IMR-90 (cell line): ENCODE measurements around the gene BTNL3. TPM values are rescaled to one million over a fixed set of nuclear protein-coding genes. Genes with fewer than 3 reads are reported as not detected.
"Not testable (repeated sequence)": the region's sequence is repeated elsewhere in the genome, so short reads cannot be mapped to it uniquely, and the experiment has no call there.

ENCODE experiments used
- ATAC-seq: fragments of 200-7000 bp; cut with Tn5 transposase; 2 replicates; pipeline ENCODE4 v1.9.1; 2020; ENCODE audit warnings: low read depth, mild to moderate bottlenecking, moderate library complexity
- BruUV-seq: library from RNA; stranded (reverse); fragments of 400-500 nt; replicated peaks from 2 replicates; lab custom pipeline; 2021; lab: Mats Ljungman, UMichigan
- CTCF ChIA-PET: fragments of 300-600 bp; formaldehyde crosslinking; extraction: SDS; loops from one replicate; lab custom pipeline; 2021; ENCODE audit warnings: antibody characterized with exemption; lab: Yijun Ruan, JAX
- POLR2A ChIA-PET: fragments of 300-600 bp; sonication (Branson Sonifier 250); formaldehyde crosslinking; loops from one replicate; lab custom pipeline; 2022; ENCODE audit warnings: antibody characterized with exemption; ENCODE audit not compliant: unreplicated experiment; lab: Charles Lee
- DNase-seq: peaks from one replicate; pipeline ENCODE4 v3.0.0; 2013
- H2AFZ ChIP-seq: replicated peaks from 2 replicates; pipeline ENCODE3; 2013; ENCODE audit warnings: low read length, mild to moderate bottlenecking; ENCODE audit not compliant: poor library complexity
- H2AK5ac ChIP-seq: 2 replicates; pipeline ENCODE4 v1.6.1; 2013; ENCODE audit warnings: low read depth, low read length, inconsistent platforms
- H2AK9ac ChIP-seq: replicated peaks from 2 replicates; pipeline ENCODE3; 2013; ENCODE audit warnings: mild to moderate bottlenecking, low read depth, low read length, moderate library complexity; ENCODE audit not compliant: poor library complexity
- H2BK120ac ChIP-seq: 2 replicates; pipeline ENCODE4 v1.6.1; 2013; ENCODE audit warnings: low read depth, low read length, inconsistent platforms
- H2BK15ac ChIP-seq: 3 replicates; pipeline ENCODE4 v1.6.1; 2013; ENCODE audit warnings: low read depth, low read length, inconsistent platforms
- H2BK20ac ChIP-seq: 2 replicates; pipeline ENCODE4 v1.6.1; 2013; ENCODE audit warnings: low read depth, mild to moderate bottlenecking, inconsistent platforms, low read length, moderate library complexity
- H2BK5ac ChIP-seq: 2 replicates; pipeline ENCODE4 v1.6.1; 2013; ENCODE audit warnings: mild to moderate bottlenecking, low read depth, low read length, inconsistent platforms; ENCODE audit not compliant: poor library complexity, severe bottlenecking
- H3K14ac ChIP-seq: replicated peaks from 2 replicates; pipeline ENCODE4 v1.6.1; 2013; ENCODE audit warnings: low read depth, low read length, inconsistent platforms
- H3K18ac ChIP-seq: 2 replicates; pipeline ENCODE4 v1.6.1; 2013; ENCODE audit warnings: low read depth, low read length, control low read depth
- H3K23ac ChIP-seq: 2 replicates; pipeline ENCODE4 v1.6.1; 2013; ENCODE audit warnings: low read depth, low read length, inconsistent platforms
- H3K27ac ChIP-seq: 2 replicates; pipeline ENCODE4 v1.5.1; 2013; ENCODE audit warnings: mild to moderate bottlenecking, control low read depth, low read length; ENCODE audit not compliant: insufficient read depth
- H3K27me3 ChIP-seq: 2 replicates; pipeline ENCODE4 v1.6.1; 2013; ENCODE audit warnings: low read length; ENCODE audit not compliant: control insufficient read depth, insufficient read depth
- H3K36me3 ChIP-seq: 2 replicates; pipeline ENCODE4 v1.6.1; 2013; ENCODE audit warnings: low read length, mixed read lengths; ENCODE audit not compliant: control insufficient read depth, insufficient read depth
- H3K4ac ChIP-seq: 2 replicates; pipeline ENCODE4 v1.6.1; 2013; ENCODE audit warnings: low read depth, low read length, inconsistent platforms
- H3K4me1 ChIP-seq: 2 replicates; pipeline ENCODE4 v1.6.1; 2013; ENCODE audit warnings: low read length, mixed read lengths; ENCODE audit not compliant: control insufficient read depth, insufficient read depth
- H3K4me2 ChIP-seq: 2 replicates; pipeline ENCODE4 v1.6.1; 2013; ENCODE audit warnings: low read depth, mild to moderate bottlenecking, control low read depth, low read length, moderate library complexity
- H3K4me3 ChIP-seq: 2 replicates; pipeline ENCODE4 v1.5.1; 2013; ENCODE audit warnings: low read depth, mild to moderate bottlenecking, control low read depth, low read length, moderate library complexity; ENCODE audit not compliant: insufficient read depth
- H3K56ac ChIP-seq: 2 replicates; pipeline ENCODE4 v1.6.1; 2013; ENCODE audit warnings: low read length, inconsistent platforms; ENCODE audit not compliant: insufficient read depth; ENCODE audit errors: extremely low read depth
- H3K79me1 ChIP-seq, 2 experiments: 2 replicates each; pipeline ENCODE4 v1.6.1; 2013; ENCODE audit warnings: low read length in 2 of 2, inconsistent platforms in 1 of 2, low read depth in 1 of 2
- H3K9ac ChIP-seq: 2 replicates; pipeline ENCODE4 v1.6.1; 2013; ENCODE audit warnings: low read depth, low read length, control low read depth
- H3K9me1 ChIP-seq: 2 replicates; pipeline ENCODE4 v1.6.1; 2013; ENCODE audit warnings: low read length, inconsistent platforms; ENCODE audit not compliant: insufficient read depth
- H3K9me3 ChIP-seq: 2 replicates; pipeline ENCODE4 v1.6.1; 2013; ENCODE audit warnings: low read length; ENCODE audit not compliant: control insufficient read depth, insufficient read depth
- H4K20me1 ChIP-seq: 2 replicates; pipeline ENCODE4 v1.6.1; 2013; ENCODE audit warnings: low read length, inconsistent platforms; ENCODE audit not compliant: insufficient read depth
- H4K5ac ChIP-seq: 2 replicates; pipeline ENCODE4 v1.6.1; 2013; ENCODE audit warnings: mild to moderate bottlenecking, low read depth, low read length, control low read depth
- H4K8ac ChIP-seq, 2 experiments: 2 replicates each; pipeline ENCODE4 v1.6.1; 2013; ENCODE audit warnings: low read depth in 2 of 2, low read length in 2 of 2, control low read depth in 1 of 2, inconsistent platforms in 1 of 2
- H4K91ac ChIP-seq: 2 replicates; pipeline ENCODE4 v1.6.1; 2013; ENCODE audit warnings: low read depth, low read length, inconsistent platforms; ENCODE audit not compliant: insufficient read depth
- WGBS, 2 experiments: methylation state at CpG; one replicate each; pipeline versions ENCODE4 v1.1.5 to v1.1.7; 2013; ENCODE audit warnings: missing lambda C conversion rate in 2 of 2; ENCODE audit not compliant: insufficient read length in 1 of 2; ENCODE audit errors: extremely low coverage in 2 of 2; 5-methylcytosine and 5-hydroxymethylcytosine counted together
- dilution Hi-C: fragments of 300-500 bp; cut with HindIII; formaldehyde crosslinking; loops from one replicate; pipeline ENCODE4 v1.14.3; 2018; ENCODE audit warnings: low sequenced_read_pairs; ENCODE audit not compliant: unreplicated experiment
- in situ Hi-C: fragments of 300-500 bp; cut with MboI; formaldehyde crosslinking; loops from 3 replicates; pipeline ENCODE4 v1.14.3; 2019; ENCODE audit warnings: low sequenced_read_pairs, inconsistent platforms, mixed read lengths
- intact Hi-C: fragments of 100-400 bp; cut with micrococcal nuclease; formaldehyde crosslinking; loops from 2 replicates; pipeline ENCODE4 v1.10.0; 2022
- polyA plus RNA-seq, 3 experiments: library from polyadenylated mRNA; depleted of rRNA; stranded (reverse); fragments of >200 nt; gene quantifications; 2 replicates each; pipeline ENCODE4 v1.2.3, GENCODE V29; 2012; ENCODE audit warnings: low replicate concordance in 1 of 3
- total RNA-seq: library from RNA; depleted of rRNA; stranded (reverse); fragments of >200 nt; gene quantifications from 2 replicates; pipeline ENCODE4 v1.2.3, GENCODE V29; 2012

Gene BTNL3
- total and polyA plus RNA-seq, 2 of the 4 experiments (the other 2 are of a cell fraction): not detected

- no CpG with 5 or more reads among the region's 3 CpGs for WGBS, 2 experiments
- in situ Hi-C loops: not testable (repeated sequence)
- intact Hi-C loops: loop anchor here (5.0 kb wide), 1 partner anchor 75 kb away; no protein-coding TSS in a partner anchor
Observed at GRCh38 chr5:181017448-181017847, 28.8 kb downstream of the BTNL3 start.

More at GRCh38 chr5:181017448-181017847, 28.8 kb downstream of the BTNL3 start:
- H4K8ac ChIP-seq, H3K18ac ChIP-seq, H2BK120ac ChIP-seq, H3K56ac ChIP-seq, H3K27ac ChIP-seq, H2AFZ ChIP-seq, H3K79me1 ChIP-seq, H2BK5ac ChIP-seq, H2BK15ac ChIP-seq, H2AK9ac ChIP-seq, H4K91ac ChIP-seq, dilution Hi-C loops, ATAC-seq, H3K9ac ChIP-seq, H4K5ac ChIP-seq, H3K27me3 ChIP-seq, H2BK20ac ChIP-seq, H3K4me2 ChIP-seq, H3K4me3 ChIP-seq, H3K14ac ChIP-seq, H2AK5ac ChIP-seq, POLR2A ChIA-PET, CTCF ChIA-PET, H3K4ac ChIP-seq, H4K20me1 ChIP-seq, H3K23ac ChIP-seq, H3K9me3 ChIP-seq, BruUV-seq, DNase-seq, H3K9me1 ChIP-seq, H3K4me1 ChIP-seq, H3K36me3 ChIP-seq: not testable (repeated sequence)
